ENCODE measurements around the gene TAGLN2. TPM values are rescaled to one million over a fixed set of nuclear protein-coding genes. Genes with fewer than 3 reads are reported as not detected.

Gene TAGLN2
- total RNA-seq, 1 donor from 2014 or later = 3.9 TPM

GRCh38 chr1:159920202-159920601, 5.1 kb downstream of the TAGLN2 start:
- no peak overlapping the region for H2AFZ ChIP-seq (replicated peaks)
- H4K20me1 ChIP-seq (ENCODE audit: low read depth) = no peaks in the 10 kb centered on the region
- H3K27me3 ChIP-seq = peaks cover 21% of the 10 kb centered on the region
- H3K4me1 Mint-ChIP-seq = peaks cover 36% of the 10 kb centered on the region
- no peak overlapping the region for H3K4me2 ChIP-seq
- H3K4me1 ChIP-seq = peaks cover 39% of the 10 kb centered on the region
- H3K4me3 Mint-ChIP-seq = no peak overlapping the region
- H3K36me3 Mint-ChIP-seq = peaks cover 4% of the 10 kb centered on the region
- peaks cover 21% of the 10 kb centered on the region for H3F3A ChIP-seq (ENCODE audit: low read depth)
- no peaks in the 10 kb centered on the region for H3K9me3 Mint-ChIP-seq
- no peak overlapping the region for H3K4me3 ChIP-seq
- H3K27ac Mint-ChIP-seq = no peak overlapping the region
- H3K9ac ChIP-seq = no peak overlapping the region
- no peak overlapping the region for H3K27ac ChIP-seq
- no peak for DNase-seq (ENCODE audit: low spot score)
- no peaks in the 10 kb centered on the region for H3K36me3 ChIP-seq
- no peaks in the 10 kb centered on the region for H3K9me3 ChIP-seq (ENCODE audit: low read depth)
- no peaks in the 10 kb centered on the region for H3K79me2 ChIP-seq (ENCODE audit: low read depth)
- peaks cover 10% of the 10 kb centered on the region for H3K27me3 Mint-ChIP-seq (ENCODE audit: insufficient read depth, low read depth)
- TF ChIP-seq CTCF (IDR thresholded peaks at IDR 0.05) (no peak), EZH2 (IDR thresholded peaks at IDR 0.05) (no peak)

- TF ChIP-seq EZH2phosphoT487 (IDR thresholded peaks at IDR 0.05) (no peak), CTCF (IDR thresholded peaks at IDR 0.05) (no peak), EZH2 (IDR thresholded peaks at IDR 0.05) (no peak)
- H3K4me3 ChIP-seq = no peak overlapping the region
- peaks cover 4% of the 10 kb centered on the region for H3K36me3 Mint-ChIP-seq
- H3K36me3 ChIP-seq = no peaks in the 10 kb centered on the region
- peaks cover 21% of the 10 kb centered on the region for H3F3A ChIP-seq (ENCODE audit: low read depth)
- peaks cover 36% of the 10 kb centered on the region for H3K4me1 Mint-ChIP-seq
- H3K79me2 ChIP-seq (ENCODE audit: low read depth) = no peaks in the 10 kb centered on the region
- no peak overlapping the region for H3K4me2 ChIP-seq
- no peaks in the 10 kb centered on the region for H3K9me3 ChIP-seq (ENCODE audit: low read depth)
- no peak overlapping the region for H2AFZ ChIP-seq (replicated peaks)
- no peak overlapping the region for H3K4me3 Mint-ChIP-seq
- H3K27me3 ChIP-seq = peaks cover 13% of the 10 kb centered on the region
- H3K9me3 Mint-ChIP-seq = no peaks in the 10 kb centered on the region
- DNase-seq (ENCODE audit: low spot score) = no peak
- no peak overlapping the region for H3K27ac ChIP-seq
- peaks cover 33% of the 10 kb centered on the region for H3K4me1 ChIP-seq
- no peaks in the 10 kb centered on the region for H4K20me1 ChIP-seq (ENCODE audit: low read depth)
- no peak overlapping the region for H3K9ac ChIP-seq
- peaks cover 13% of the 10 kb centered on the region for H3K27me3 Mint-ChIP-seq (ENCODE audit: insufficient read depth, low read depth)
- H3K27ac Mint-ChIP-seq = no peak overlapping the region
These were observed 6.0 kb downstream of the TAGLN2 start for GRCh38 chr1:159919236-159919865.

GRCh38 chr1:159918352-159919200, 6.7 kb downstream of the TAGLN2 start:
- Histone ChIP-seq H3K4me3 (no peak overlapping the region), H3K4me2 (no peak overlapping the region), H3K27ac (no peak overlapping the region), H3K27me3 (peaks cover 5% of the 10 kb centered on the region), H3K4me1 (peaks cover 28% of the 10 kb centered on the region), H3K79me2 (ENCODE audit: low read depth) (no peaks in the 10 kb centered on the region), H3K9ac (no peak overlapping the region), H3K9me3 (ENCODE audit: low read depth) (no peaks in the 10 kb centered on the region), H3F3A (ENCODE audit: low read depth) (peaks cover 21% of the 10 kb centered on the region), H3K36me3 (no peaks in the 10 kb centered on the region), H4K20me1 (ENCODE audit: low read depth) (no peaks in the 10 kb centered on the region), H2AFZ (replicated peaks) (no peak overlapping the region)
- peaks cover 12% of the 10 kb centered on the region for H3K27me3 Mint-ChIP-seq (ENCODE audit: insufficient read depth, low read depth)
- no peak for TF ChIP-seq EZH2phosphoT487 (IDR thresholded peaks at IDR 0.05)
- TF ChIP-seq EZH2 (IDR thresholded peaks at IDR 0.05) = no peak
- H3K9me3 Mint-ChIP-seq = no peaks in the 10 kb centered on the region
- DNase-seq (ENCODE audit: low spot score) = no peak
- H3K4me1 Mint-ChIP-seq = peaks cover 28% of the 10 kb centered on the region
- H3K27ac Mint-ChIP-seq = no peak overlapping the region
- H3K4me3 Mint-ChIP-seq = no peak overlapping the region
- peaks cover 4% of the 10 kb centered on the region for H3K36me3 Mint-ChIP-seq
